Stimulated activated CD4-positive, alpha-beta T cell treated with anti-CD3 and anti-CD28 coated beads, TNF-alpha, amount 100 ng/mL, for 4 hours (primary cell): ENCODE results near the gene C6orf118.

ENCODE experiments used
- DNase-seq, 3 experiments: peaks; one replicate each; pipeline ENCODE4 v3.0.0-alpha.2; 2020; ENCODE audit warnings: low read depth in 3 of 3

C6orf118 gene

DNA sequence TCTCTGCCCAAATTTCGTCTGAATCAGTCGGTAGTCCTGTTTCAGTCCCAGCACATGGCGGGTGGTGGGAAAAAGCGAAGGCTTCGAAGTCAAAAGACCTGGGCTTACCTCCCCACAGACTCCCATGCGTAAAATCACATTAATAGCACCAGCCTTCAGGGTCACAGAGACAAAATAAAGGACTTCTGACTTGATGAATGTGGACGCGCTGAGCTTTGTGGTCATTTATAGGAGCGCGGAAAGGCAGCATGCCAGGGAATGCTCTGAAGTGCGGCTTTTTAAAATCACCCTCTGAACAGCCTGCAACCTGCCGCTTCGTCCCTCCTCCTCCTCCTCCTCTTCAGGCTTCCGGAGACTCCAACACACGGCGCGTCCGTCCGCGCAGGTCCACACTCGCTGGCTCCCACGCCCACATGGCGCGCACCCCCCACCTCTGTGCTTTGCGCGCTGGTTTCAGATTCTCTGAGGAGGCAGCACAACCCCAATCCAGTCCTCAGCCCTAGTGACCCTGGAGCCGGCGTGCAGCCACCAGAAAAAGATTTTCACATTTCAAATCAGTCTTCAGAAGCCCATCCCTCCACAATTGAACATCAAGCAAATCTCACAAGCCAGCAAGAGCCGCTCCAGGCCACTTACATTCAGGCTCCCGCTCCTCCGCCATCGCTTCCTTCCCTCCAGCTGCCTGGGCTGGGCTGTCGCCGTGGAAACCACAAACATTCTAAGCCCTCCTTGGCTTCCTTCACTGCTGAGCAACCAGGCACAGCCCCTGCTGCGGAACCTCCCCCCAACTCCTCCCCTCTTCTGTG lies at the start of gene C6orf118:
Gene C6orf118 (minus strand): TSS at position 680 of the 806 bp plus-strand sequence. CDS start 19 bp downstream, at position 661.
- no peak for DNase-seq

DNA sequence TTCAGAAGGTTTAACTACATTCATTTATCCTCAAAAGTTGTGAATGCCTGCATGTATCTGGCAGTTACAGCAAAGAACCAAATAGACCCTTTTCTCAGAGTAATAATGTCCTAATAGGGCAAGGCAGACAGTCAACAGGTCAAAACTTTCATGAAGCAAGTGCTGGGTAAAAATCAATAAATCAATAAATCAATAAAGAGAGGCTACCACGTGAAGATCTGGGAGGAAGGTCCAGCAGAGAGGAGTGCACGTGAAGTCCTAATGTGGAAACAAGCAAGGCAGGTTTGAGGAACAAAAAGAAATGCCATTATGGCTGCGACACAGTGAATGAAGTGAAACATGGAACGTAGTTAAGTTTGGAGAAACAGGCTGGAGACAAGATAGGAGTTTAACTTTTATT lies 36.3 kb upstream of the C6orf118 start:
- no peak for DNase-seq

DNA sequence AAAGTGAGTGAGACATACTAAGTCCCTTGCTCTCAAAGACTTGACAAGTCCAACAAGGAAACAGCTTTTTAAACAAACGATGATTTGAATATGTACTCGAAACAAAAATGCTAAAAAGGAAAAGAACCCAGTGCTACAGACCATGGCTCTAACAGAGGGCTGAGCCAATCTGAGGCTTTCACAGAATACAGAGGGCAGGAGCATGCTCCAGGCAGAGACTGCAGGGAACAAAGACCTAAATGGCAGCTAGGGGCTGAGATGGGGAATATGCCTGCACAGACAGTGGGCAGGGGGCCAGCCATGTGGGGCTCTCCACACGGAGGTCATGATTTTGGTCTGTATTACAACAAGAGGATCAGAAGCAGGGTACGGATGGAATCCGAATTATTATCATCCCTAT lies 31.1 kb upstream of the C6orf118 start:
- no peak for DNase-seq

- DNase-seq, result no peak
These were observed 16.2 kb upstream of the C6orf118 start for GRCh38 chr6:165325609-165326008.

- no peak for DNase-seq
These were observed 12.2 kb upstream of the C6orf118 start for GRCh38 chr6:165321555-165322145.

- no peak for DNase-seq
These were observed 11.7 kb upstream of the C6orf118 start for GRCh38 chr6:165321150-165321549.

- no peak for DNase-seq
These were observed 8.3 kb upstream of the C6orf118 start for GRCh38 chr6:165317723-165318122.

GRCh38 chr6:165306955-165307354 lies 2.5 kb downstream of the C6orf118 start:
- DNase-seq, result no peak

- no peak for DNase-seq
These were observed 7.8 kb downstream of the C6orf118 start for GRCh38 chr6:165301372-165302246.

GRCh38 chr6:165300422-165300936 lies 8.9 kb downstream of the C6orf118 start:
- no peak for DNase-seq

GRCh38 chr6:165298875-165299274 lies 10.5 kb downstream of the C6orf118 start:
- no peak for DNase-seq

GRCh38 chr6:165298402-165298801 lies 11.0 kb downstream of the C6orf118 start:
- no peak for DNase-seq

GRCh38 chr6:165292657-165293056 lies 16.7 kb downstream of the C6orf118 start:
- DNase-seq, result no peak

DNA sequence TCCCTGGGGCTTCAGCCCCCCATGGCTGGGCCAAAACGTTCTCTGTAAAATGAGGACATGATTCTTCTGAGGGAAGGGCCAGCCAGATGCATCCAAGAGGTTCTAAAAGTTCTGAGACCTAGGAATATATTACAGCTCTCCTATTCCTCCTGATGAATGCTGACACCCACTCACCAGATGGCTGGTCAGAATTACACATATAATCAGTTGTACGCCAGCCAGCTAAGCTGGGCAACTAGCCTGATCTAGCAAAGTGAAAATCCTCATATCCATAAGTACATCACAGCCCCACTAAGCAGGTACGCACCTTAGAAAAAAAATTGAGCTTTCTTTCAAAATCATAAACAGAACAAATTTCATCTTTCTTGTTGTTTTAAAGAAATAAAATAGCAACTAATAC lies 34.8 kb downstream of the C6orf118 start:
- DNase-seq, result no peak

DNA sequence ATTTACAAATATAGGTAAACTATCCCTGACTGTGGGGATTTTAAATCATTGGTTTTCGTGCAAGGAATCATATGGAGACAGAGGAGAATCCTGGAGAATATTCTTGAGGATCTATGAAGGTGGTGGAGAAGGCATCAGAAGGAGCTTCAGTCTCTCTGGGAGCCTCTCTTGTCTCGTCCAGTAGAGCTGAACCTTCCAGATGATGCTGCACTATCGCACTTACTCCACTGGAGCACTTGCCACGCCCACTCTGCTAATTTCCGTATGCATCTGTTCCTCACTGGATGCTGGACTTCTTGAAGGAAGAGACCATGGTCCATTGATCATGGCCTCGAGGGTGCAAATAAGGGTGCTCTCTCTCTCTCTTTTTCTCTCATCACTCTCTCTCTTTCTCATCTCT lies 36.8 kb downstream of the C6orf118 start:
- DNase-seq, result no peak

- no peak for DNase-seq
These were observed 40.4 kb downstream of the C6orf118 start for GRCh38 chr6:165268987-165269386.

DNA sequence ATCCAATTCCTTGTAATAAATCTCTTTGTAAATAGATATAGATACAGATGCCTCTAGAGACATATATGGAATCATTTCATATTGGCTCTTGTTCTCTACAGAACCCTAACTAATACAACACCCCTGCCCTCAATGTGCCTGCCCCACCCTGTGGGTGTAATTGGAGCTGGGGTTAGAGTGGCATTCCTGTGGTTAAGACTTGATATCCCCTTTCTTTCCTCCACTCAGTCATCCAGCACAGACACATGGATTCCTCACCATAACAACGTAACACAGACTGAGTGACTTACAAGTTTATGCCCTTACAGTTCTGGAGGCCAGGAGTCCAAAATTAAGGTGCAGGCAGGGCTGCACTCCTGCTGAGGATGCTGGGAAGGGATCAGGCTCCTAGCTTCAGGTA lies 42.8 kb downstream of the C6orf118 start:
- no peak for DNase-seq

- DNase-seq, result no peak
These were observed 43.2 kb downstream of the C6orf118 start for GRCh38 chr6:165266191-165266590.

DNA sequence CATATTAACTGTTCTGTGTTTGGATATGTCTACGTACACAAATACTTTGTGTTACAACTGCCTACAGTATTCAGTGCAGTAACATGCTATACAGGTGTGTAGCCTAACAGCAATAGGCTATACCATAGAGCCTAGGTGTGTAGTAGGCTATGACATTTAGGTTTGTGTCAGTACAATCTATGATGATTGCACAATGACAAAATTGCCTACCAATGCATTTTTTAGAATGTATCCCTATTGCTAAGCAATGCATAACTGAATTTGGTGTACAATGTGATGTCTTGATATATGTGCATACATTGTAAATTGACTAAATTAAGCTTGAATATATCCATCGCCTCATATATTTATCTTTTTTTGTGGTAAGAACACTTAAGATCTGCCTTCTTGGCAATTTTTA lies 48.9 kb downstream of the C6orf118 start:
- DNase-seq, result no peak

GRCh38 chr6:165249808-165250207 lies 59.6 kb downstream of the C6orf118 start:
- DNase-seq, result no peak

- DNase-seq, result no peak
These were observed 63.7 kb downstream of the C6orf118 start for GRCh38 chr6:165245701-165246100.

DNA sequence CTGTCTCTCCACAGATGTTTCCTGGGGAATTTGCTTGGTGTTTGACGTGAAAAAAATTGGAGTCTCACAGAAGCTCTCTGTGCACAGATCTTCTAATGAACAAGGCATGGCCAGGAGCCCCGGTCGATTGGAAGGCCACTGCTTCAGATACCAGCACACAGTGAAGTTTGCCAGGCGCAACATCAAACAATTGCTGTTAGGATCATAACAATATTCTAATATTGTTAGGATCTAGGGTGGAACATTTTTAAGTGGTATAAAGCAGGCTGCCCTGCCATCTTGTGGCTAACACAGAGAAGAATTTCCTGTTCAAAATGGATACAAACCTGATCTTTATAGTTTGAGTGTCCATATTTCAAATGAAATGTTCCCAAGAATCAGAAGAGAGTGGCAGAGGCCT lies 64.1 kb downstream of the C6orf118 start:
- no peak for DNase-seq
